Retina (tissue), 1 donor: ENCODE data around the gene ADCY10.
"Not testable (repeated sequence)": the region's sequence is repeated elsewhere in the genome, so short reads cannot be mapped to it uniquely, and the experiment has no call there.

ENCODE experiments used
- DNase-seq: peaks from one replicate; pipeline ENCODE4 v3.0.0-alpha.2; 2016

Gene ADCY10

GRCh38 chr1:167924543-167925231, 10.8 kb upstream of the ADCY10 start:
- DNase-seq: no peak

- no peak for DNase-seq
Measured at GRCh38 chr1:167924102-167924501, 10.2 kb upstream of the ADCY10 start.

- DNase-seq: no peak
Measured at GRCh38 chr1:167923324-167924056, 9.6 kb upstream of the ADCY10 start.

- DNase-seq: no peak
Measured at GRCh38 chr1:167922611-167923074, 8.7 kb upstream of the ADCY10 start.

GRCh38 chr1:167922023-167922422, 8.1 kb upstream of the ADCY10 start:
- DNase-seq: no peak

- DNase-seq: no peak
Measured at GRCh38 chr1:167916766-167917511, 3.0 kb upstream of the ADCY10 start.

GRCh38 chr1:167915569-167915968, 1.6 kb upstream of the ADCY10 start:
- DNase-seq: no peak

- no peak for DNase-seq
Measured at GRCh38 chr1:167912294-167912693, 1.6 kb downstream of the ADCY10 start.

GRCh38 chr1:167911413-167911812, 2.5 kb downstream of the ADCY10 start:
- DNase-seq: no peak

GRCh38 chr1:167910530-167910929, 3.4 kb downstream of the ADCY10 start:
- DNase-seq: no peak

- no peak for DNase-seq
Measured at GRCh38 chr1:167909691-167910180, 4.2 kb downstream of the ADCY10 start.

GRCh38 chr1:167905671-167906070, 8.3 kb downstream of the ADCY10 start:
- DNase-seq: no peak

GRCh38 chr1:167905182-167905581, 8.8 kb downstream of the ADCY10 start:
- no peak for DNase-seq

GRCh38 chr1:167904652-167905130, 9.2 kb downstream of the ADCY10 start:
- no peak for DNase-seq

- no peak for DNase-seq
Measured at GRCh38 chr1:167900907-167901306, 13.0 kb downstream of the ADCY10 start.

GRCh38 chr1:167899253-167899681, 14.7 kb downstream of the ADCY10 start:
- no peak for DNase-seq

GRCh38 chr1:167898578-167899222, 15.2 kb downstream of the ADCY10 start:
- DNase-seq: no peak

GRCh38 chr1:167893798-167894197, 20.1 kb downstream of the ADCY10 start:
- no peak for DNase-seq

GRCh38 chr1:167890400-167890799, 23.5 kb downstream of the ADCY10 start:
- DNase-seq: no peak

- DNase-seq: not testable (repeated sequence)
Measured at GRCh38 chr1:167887187-167887586, 26.7 kb downstream of the ADCY10 start.

- DNase-seq: no peak
Measured at GRCh38 chr1:167882376-167882775, 31.6 kb downstream of the ADCY10 start.

- no peak for DNase-seq
Measured at GRCh38 chr1:167881786-167882185, 32.1 kb downstream of the ADCY10 start.

- DNase-seq: no peak
Measured at GRCh38 chr1:167881069-167881468, 32.9 kb downstream of the ADCY10 start.
